KBM-7 (cell line): ENCODE data around the gene UBE2F.
"Not testable (repeated sequence)": the region's sequence is repeated elsewhere in the genome, so short reads cannot be mapped to it uniquely, and the experiment has no call there.

Source experiments
- DNase-seq: peaks from one replicate; pipeline ENCODE4 v3.0.0-alpha.2; 2015
- in situ Hi-C: fragments of 300-500 bp; cut with MboI; formaldehyde crosslinking; loops from 2 replicates; pipeline ENCODE4 v1.14.3; 2020; ENCODE audit warnings: low sequenced_read_pairs, low pct_unique_long_range_greater_than_20kb, mixed read lengths

The UBE2F gene

DNA sequence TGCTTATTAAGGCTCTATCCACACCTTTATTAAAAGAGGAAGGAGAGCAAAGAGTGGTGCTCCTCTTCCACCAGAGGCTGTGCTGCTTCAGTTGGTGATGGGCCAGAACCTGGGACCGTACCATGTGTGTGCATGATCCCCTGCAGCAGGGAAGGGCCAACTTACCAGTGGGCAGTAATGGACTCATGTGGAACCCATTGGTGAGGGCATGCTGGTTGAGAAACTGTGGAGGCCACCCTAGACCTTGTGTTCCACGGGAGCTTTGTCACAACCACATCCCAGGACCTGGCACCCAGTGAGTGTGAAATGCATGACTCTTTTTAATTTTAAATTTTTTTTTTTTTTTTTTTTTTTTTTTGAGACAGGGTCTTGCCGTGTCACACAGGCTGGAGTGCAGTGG, 5.4 kb downstream of the UBE2F start:
- in situ Hi-C loops = no loop called here
- DNase-seq = no peak

DNA sequence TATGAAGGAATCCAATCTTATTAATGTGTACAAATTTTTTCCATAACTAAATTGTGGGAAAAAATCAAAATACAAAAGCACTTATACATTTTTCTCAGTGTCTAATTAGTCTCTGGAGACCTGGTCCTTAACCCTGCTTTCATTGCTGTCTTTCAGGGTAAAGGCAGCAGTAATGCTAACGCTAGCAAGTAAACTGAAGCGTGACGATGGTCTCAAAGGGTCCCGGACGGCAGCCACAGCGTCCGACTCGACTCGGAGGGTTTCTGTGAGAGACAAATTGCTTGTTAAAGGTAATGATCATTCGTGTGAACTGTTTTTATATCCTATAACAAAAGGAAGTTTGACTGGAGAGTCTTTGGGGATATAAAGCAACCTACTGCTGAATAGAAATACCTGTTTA, 6.1 kb downstream of the UBE2F start:
- DNase-seq = no peak
- in situ Hi-C loops = no loop called here

DNA sequence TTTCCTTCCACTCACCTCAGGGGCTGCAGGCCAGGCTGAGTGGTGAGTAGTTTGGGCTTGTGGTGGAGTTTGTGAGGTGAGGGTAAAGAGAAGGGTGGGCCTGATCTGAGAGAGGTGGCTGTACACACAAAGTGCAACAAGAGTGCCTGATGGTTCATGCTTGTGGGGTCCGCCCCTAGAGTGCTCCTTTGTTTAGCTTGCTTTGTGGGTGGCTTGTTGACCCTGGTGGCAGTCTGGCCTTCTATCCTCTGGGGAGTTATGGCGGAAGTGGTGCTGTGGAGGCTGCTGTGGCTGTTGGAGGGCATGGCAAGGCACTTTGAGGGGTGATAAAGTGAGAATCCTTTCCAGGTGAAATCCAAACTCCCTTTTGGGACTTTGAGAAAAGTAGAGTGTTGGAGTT, 10.6 kb downstream of the UBE2F start:
- in situ Hi-C loops = no loop called here
- no peak for DNase-seq

DNA sequence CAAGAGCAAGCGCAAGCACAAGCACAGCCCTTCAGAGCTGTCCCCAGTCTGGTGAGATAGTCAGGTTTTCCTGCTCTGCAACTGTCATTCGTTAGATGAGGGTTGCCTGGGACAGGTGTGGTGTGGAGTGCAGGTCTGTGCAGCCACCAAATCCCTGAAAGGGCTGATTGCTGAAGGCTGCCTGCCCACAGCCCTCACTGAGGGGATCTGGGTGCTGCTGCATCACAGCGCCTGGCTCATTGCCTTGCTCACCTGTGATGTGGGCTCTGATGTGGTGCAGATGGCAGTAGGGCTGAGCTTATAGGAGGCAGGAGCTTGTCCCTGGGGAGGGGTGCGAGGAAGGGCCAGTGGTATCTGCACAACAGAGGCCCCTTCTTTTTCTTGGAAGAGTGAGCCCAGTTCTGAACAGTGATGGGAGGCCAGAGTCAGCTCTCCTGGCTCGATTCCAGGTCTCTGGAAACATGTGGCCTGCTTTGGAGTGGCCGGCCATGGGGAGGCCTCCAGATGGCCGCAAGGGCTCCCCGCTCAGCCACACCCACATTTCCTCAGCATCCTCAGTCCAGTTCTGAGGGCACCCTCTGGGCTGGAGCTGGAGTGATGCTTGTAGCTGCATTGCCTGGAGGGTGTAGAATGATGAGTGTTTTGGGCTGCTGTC, 11.4 kb downstream of the UBE2F start:
- in situ Hi-C loops = no loop called here
- no peak for DNase-seq

DNA sequence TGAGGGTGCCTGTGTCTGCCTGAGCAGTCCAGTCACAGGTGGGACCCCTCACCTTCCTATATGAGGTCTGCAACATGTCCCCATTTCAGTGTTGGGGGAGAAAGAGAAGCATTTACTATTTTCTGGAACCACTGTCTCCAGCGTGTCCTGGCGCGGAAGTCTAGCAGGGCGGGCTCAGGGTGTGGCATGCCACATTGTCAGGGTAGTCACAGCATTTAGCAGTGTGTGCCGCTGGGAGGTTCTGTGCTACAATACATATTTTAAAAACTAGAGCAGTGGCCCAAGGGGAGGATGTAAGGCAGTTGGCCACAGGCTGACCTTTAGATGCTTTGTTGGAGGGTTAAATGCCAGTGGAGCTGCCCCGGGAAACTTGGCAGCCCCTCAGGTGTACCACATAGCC, 12.5 kb downstream of the UBE2F start:
- in situ Hi-C loops = no loop called here
- DNase-seq = no peak

DNA sequence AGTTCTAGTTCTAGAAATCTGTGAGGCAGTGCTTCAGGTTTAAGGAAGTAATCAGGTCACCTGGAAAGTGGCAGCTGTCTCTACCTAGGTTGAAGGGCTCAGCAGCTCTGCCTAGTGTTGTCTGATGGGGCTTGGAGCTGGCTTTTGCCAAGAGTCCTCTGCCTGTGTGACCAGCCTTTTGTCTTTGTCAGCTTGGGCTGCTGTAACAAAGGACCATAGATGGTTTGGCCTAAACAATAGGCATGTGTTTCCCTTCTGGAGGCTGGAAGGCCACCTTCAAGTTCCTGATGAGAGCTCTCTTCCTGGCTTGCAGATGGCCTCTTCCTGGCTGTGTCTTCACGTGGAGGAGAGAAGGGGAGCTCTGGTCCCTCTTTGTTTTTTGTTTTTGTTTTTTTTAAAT, 13.3 kb downstream of the UBE2F start:
- no peak for DNase-seq
- in situ Hi-C loops = no loop called here

DNA sequence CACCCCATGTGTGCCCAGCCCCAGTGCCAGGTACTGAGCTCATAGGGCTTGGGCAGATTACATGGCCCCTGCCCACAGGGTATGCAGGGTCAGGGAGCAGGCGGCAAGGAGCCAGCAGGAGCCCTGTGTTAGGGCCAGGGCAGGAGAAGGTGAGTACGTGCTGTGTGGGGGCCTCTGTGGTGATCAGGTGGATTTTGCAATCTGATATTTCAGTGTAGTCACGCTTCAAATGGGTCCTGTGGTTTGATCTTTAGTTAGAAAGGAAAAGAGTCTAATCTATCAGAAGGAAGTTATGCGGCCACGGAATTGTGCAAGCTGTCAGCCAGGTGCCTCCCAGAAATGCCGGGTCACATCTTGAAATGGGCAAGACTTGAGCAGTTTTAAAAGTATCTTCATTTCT, 13.9 kb downstream of the UBE2F start:
- peak; percentile 73 for DNase-seq
- in situ Hi-C loops = no loop called here

DNA sequence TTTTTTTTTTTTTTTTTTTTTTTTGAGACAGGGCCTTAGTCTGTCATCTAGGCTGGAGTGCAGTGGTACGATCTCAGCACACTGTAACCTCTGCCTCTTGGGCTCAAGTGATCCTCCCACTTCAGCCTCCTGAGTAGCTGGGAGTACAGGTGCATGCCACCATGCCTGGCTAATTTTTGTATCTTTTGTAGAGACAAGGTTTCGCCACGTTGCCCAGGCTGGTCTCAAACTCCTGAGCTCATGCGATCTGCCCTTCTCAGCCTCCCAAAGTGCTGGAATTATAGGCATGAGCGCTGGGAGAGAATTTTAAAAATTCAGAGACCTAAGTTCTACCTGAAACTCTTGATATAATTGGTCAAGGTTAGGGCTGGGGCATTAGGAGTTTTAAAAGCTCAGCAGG, 14.8 kb downstream of the UBE2F start:
- in situ Hi-C loops, DNase-seq: not testable (repeated sequence)

DNA sequence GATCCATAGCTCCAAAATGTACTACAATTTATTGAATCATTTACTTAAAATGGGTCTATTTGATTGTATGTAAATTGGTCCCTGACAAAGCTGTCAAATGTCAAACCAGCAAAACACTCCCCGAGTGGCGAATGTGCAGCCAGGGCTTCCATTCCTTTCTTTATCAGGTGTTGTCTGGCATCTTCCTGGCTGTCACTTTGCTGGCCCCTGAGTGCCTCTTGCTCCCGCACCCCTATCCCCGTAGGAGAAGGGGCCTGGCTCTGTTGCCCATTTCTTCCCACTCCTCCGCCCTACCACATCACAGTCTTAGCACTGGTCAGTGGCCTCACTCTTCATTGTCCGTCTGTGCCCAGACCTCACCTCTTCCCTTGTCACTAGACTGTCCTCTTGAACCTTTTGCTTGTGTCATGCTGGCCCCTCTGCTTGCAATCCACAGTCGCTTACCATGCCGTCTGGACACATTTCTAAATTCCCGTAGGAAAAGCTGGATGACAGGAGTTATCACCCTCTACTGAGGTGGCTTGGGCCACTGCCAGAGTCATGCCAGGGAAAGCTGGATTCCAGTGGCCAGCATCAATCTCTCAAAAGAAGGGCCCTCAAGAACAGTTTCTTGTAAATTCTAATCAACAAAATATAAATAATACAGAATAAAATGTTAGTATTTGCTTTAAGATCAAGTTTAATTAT, 15.4 kb downstream of the UBE2F start:
- in situ Hi-C loops = no loop called here

DNA sequence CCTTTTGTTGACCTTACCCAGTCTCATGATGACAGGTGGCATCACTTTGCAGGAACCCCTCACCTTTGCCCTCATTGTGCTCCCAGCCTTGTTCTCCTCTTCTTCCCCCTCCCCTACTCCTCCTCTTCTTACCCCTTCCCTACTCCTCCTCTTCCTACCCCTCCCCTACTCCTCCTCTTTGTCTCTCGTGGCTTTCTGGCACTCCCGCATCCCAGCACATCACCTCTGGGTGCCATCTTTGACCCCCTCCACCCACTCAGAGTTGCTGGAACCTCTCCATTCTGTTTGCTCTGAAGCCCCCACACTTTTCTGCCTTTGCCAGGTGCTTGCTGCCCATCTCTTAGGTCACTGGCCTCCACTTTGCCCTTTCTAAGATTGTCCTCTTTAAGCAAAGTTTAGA, 17.1 kb downstream of the UBE2F start:
- DNase-seq = no peak
- in situ Hi-C loops = no loop called here

More for the DNA sequence above, 15.4 kb downstream of the UBE2F start:
- DNase-seq = no peak

DNA sequence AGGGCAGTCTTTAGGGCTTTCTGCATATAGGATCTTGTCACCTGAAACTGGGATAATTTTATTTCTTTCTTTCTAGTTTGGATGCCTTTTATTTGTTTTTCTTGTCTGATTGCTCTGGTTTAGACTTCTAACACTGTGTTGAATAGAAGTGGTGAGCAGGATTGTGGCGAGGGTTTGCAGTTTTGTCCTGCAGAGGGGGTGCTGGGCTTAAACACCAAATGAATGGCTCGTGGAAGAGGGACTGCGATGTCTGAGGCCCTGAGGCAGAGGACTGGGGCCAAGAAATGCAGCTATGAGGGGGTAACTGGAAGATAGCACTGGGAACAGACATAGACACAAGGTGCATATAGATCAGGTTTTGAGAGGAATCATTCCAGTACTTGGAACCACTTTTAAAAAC, 20.5 kb downstream of the UBE2F start:
- DNase-seq = no peak
- in situ Hi-C loops = no loop called here

DNA sequence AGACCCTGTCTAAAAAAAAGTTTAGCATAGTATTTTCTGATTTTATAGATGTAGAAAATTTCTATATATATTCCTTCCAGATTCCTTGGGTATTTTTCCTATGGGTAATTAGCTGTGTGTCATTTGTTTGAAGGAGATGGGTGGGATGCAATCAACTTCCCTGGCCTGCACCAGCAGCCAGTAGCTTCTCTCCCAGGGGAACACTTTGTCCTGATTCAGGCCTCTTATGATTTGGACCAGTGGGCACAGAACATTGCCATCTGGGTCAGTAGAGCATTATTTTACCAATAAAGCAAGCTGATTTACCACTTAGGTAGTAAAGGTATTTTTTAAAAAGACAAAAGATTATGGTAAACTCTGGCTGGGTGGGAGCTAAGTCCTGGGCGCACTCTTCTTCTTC, 26.9 kb downstream of the UBE2F start:
- no peak for DNase-seq
- in situ Hi-C loops = no loop called here

DNA sequence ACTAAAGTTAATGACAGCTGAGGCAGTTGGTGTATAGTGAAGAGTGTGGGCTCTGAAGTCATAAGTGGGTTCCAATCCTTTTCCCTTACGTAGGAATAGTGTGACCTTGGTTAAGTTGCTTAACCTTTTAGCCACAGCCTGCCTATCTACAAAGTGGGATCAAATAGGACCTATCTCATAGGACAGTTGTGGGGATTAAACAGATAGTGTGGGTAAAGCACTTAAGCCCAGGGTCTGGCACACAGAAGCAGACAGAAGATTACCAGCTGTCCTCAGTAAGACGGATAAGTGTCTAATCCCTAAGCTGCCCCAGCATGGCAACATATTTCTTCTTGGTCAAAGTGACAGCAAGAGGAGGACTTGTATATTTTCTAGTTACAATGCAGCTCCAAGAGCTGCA, 28.2 kb downstream of the UBE2F start:
- in situ Hi-C loops = no loop called here

DNA sequence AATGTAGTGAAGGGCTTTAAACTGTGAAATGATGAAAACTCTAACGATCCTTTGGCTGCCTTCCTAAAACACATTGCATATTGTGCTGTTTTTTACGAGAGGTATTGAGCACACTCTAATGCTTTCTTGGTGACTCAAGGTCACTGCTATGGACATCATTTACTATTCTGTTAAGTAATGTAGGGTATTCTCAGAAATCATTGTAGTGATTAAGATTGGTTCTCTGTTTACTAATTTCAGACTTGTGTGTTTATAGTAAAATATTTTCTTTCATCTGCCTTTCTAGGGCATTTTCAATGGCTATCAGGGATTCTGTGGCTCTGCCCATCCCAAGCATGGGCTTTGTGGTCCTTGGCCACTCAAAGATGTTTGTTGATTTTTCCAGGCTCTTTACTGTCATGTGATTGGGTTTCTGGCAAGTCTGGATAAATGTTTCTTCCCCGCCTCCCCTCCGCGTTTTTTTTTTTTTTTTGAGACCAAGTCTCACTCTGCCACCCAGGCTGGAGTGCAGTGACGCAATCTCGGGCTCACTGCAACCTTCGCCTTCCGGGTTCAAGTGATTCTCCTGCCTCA, 29.3 kb downstream of the UBE2F start:
- in situ Hi-C loops = no loop called here

More for the DNA sequence above, 28.2 kb downstream of the UBE2F start:
- no peak for DNase-seq

DNA sequence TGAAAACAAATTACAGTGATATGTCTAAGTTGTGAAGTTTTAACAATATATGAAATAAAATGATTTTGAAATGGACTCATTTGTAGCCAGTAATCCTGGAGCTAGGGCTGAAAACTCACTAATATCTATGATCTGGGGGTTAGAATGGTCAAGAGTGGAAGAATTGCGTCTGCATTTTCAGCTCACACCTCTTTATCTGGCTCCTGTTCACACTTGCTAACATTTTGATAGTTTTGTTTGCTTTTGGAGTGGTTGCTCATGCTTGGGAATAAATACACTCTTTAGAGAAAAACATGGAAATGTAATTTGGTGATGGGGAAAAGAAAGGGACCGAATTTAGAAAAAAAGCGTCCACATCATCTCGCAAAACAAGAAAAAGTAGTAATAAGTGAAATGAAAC, 30.7 kb downstream of the UBE2F start:
- DNase-seq = no peak
- in situ Hi-C loops = no loop called here

More for the DNA sequence above, 29.3 kb downstream of the UBE2F start:
- no peak for DNase-seq

DNA sequence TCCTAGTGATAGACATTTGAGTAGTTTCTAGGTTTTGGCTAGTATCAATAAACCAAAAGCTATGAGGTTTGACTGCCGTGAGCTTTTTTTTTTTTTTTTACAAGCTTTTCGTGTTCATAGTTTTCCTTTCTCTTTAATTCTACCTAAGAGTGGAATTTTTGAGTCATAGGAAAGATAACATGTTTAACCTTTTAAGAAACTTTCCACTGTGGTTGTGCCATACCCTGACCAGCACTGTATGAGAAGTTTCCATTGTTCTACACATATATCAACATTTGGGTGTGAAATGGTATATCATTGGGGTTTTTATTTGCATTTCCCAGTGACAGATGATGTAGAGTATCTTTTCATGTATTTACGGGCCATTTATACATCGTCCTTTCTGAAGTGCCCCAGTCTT, 31.7 kb downstream of the UBE2F start:
- in situ Hi-C loops = no loop called here
- peak; percentile 10 for DNase-seq

DNA sequence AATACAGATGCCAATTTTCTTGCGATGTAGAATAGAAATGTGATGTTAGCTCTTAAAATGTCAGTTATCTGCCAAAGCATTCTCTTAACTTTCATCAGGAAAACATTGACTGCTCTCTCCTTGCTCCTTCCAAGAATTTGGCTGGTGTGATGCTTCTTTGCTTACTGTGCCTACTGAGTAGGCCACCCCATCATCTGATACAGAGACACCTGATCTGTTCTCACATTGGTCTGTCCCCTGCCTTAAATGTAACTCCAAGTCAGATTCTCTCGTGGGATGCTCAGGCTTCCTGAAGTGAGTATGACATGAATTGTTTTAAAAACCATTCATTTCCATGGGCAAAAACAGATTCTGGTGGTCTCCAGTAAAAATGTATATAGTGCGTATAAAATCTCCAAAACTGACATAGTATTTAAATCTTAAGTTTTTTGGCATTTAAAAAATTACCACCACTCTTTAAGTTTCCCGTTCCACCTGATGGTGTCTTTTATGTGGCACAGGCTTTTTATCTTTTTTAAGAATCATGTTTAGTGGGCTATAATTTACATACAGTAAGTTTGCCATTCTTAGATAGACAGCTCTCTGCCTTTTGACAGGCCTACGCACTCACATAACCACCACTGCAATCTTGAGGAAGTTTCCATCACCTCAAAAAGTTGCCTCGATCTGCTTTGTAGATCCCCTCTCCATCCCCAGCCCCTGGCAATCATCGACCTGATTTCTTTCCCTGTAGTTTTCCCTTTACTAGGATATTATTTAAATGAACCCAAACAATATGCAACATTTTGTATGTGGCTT, 36.6 kb downstream of the UBE2F start:
- DNase-seq = no peak
- in situ Hi-C loops = no loop called here

DNA sequence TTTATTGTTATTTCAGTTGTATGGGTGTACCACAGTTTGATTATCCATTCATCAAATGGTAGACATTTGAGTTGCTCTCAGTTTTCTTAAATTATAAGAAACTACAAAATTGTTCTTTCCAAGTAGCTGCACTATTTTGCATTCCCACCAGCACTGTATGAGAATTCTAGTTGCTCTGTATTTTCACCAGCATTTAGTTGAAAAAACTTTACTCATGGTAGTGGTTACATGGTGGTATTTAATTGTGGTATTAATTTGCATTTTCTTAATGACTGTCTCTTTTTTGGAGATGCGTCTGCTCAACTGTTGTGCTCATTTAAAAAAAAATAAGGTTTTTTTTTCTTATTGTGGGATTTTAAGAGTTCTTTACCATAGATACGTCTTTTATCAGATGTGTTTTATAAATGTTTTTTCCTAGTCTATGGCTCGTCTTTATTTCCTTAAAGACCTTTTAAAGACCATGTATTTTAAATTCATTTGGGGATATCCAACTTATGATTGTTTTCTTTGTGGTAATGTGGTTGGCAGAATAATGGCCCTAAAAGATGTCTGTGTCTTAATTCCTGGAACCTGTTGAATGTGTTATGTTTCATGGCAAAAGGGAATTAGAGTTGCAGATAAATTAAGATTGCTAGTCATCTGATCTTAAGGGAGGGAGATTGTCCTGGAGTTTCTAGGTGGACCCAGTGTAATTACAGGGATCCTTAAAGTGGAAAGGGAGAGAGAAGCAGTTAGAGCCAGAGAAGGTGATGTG, 37.4 kb downstream of the UBE2F start:
- in situ Hi-C loops = no loop called here
- DNase-seq = no peak

DNA sequence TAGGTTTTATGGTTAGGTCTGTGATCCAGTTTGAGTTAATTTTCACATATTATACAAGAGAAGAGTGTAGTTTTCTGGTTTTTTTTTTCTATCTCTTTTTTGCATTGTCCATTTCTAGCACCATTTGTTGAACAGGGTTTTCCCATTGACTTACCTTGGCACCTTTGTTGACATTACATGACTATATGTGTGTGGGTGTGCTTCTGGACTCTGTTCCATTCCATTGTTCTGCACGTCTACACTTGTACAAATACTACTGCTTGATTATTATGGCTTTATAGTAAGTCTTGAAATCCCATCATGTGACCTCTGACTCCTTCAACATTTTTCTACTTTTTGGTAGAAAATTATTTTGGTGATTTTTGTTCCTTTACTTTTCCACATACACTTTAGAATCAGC, 38.7 kb downstream of the UBE2F start:
- no peak for DNase-seq
- in situ Hi-C loops = no loop called here
